Prostate gland (tissue), 2 donors: ENCODE results near the gene PIK3C2G.

Source experiments
- POLR2A ChIP-seq: fragments of 450-650 bp; IDR thresholded peaks from one replicate; pipeline ENCODE4 v1.6.1; 2016; ENCODE audit warnings: antibody characterized with exemption, mild to moderate bottlenecking
- POLR2AphosphoS5 ChIP-seq: sonication (generic); formaldehyde crosslinking; IDR thresholded peaks from one replicate; pipeline ENCODE4 v1.6.1; 2017; ENCODE audit warnings: antibody characterized with exemption
- TF ChIP-seq, protein P1 (sequence below), 4 experiments: fragments of 200-600 bp in 2 of 4; fragments of 450-650 bp in 2 of 4; sonication (generic) in 2 of 4; IDR thresholded peaks; 1 replicate in 3 of 4; 2 replicates in 1 of 4; pipeline ENCODE4 v1.5.1; 2016 to 2019; ENCODE audit warnings: antibody characterized with exemption in 4 of 4, mild to moderate bottlenecking in 2 of 4, moderate library complexity in 2 of 4

DNA sequence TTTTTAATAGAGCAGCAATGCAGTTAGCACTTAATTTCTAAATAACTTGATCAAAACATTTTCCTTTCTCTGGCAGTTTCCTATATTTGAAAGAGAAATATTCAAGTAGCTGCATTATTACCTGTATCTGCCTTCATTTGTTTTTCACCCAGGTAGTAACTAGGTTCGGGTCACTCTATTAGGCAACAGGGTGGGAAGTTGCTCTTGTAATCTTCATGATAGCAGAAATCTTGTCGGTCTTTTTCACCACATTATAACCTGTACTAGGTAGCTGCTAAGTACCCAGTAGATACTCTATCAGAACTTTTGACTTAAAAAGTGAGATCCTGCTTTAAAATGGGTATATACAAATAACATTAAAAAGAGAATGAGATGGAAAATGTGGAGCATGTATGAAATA, 2.4 kb upstream of the PIK3C2G start:
- TF ChIP-seq POLR2AphosphoS5 (no peak), POLR2A (no peak)
- TF ChIP-seq, protein P1, sequence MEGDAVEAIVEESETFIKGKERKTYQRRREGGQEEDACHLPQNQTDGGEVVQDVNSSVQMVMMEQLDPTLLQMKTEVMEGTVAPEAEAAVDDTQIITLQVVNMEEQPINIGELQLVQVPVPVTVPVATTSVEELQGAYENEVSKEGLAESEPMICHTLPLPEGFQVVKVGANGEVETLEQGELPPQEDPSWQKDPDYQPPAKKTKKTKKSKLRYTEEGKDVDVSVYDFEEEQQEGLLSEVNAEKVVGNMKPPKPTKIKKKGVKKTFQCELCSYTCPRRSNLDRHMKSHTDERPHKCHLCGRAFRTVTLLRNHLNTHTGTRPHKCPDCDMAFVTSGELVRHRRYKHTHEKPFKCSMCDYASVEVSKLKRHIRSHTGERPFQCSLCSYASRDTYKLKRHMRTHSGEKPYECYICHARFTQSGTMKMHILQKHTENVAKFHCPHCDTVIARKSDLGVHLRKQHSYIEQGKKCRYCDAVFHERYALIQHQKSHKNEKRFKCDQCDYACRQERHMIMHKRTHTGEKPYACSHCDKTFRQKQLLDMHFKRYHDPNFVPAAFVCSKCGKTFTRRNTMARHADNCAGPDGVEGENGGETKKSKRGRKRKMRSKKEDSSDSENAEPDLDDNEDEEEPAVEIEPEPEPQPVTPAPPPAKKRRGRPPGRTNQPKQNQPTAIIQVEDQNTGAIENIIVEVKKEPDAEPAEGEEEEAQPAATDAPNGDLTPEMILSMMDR (IDR thresholded peaks at IDR 0.05): no peak
